Panc1 (cell line): Measurements from ENCODE around the gene ADAMTS13. TPM values are rescaled to one million over a fixed set of nuclear protein-coding genes. Genes with fewer than 3 reads are reported as not detected.

Source experiments
- ATAC-seq: fragments of 200-7000 bp; cut with Tn5 transposase; 2 replicates; pipeline ENCODE4 v1.9.1; 2020; ENCODE audit warnings: mild to moderate bottlenecking, moderate library complexity
- BruUV-seq: library from RNA; stranded (reverse); fragments of 400-500 nt; replicated peaks from 2 replicates; lab custom pipeline; 2021; lab: Mats Ljungman, UMichigan
- CTCF ChIA-PET: fragments of 300-600 bp; sonication (Branson Sonifier 250); formaldehyde crosslinking; loops from one replicate; lab custom pipeline; 2022; ENCODE audit warnings: antibody characterized with exemption; lab: Charles Lee
- POLR2A ChIA-PET: fragments of 300-600 bp; sonication (Branson Sonifier 250); formaldehyde crosslinking; loops from one replicate; lab custom pipeline; 2022; ENCODE audit warnings: antibody characterized with exemption; lab: Charles Lee
- DNase-seq: peaks from one replicate; pipeline ENCODE4 v3.0.0-alpha.2; 2010; ENCODE audit warnings: low read depth, low spot score
- H3K27ac ChIP-seq: 2 replicates; pipeline ENCODE4 v1.5.1; 2011; ENCODE audit warnings: mild to moderate bottlenecking, low read length, inconsistent platforms
- H3K27me3 ChIP-seq: fragments of 200-500 bp; sonication (Bioruptor generic); 2 replicates; pipeline ENCODE4 v1.6.0; 2014; ENCODE audit warnings: low read length, inconsistent platforms; ENCODE audit not compliant: control insufficient read depth, insufficient read depth
- H3K36me3 ChIP-seq: fragments of 200-500 bp; sonication (Bioruptor generic); 2 replicates; pipeline ENCODE4 v1.5.1; 2014; ENCODE audit warnings: inconsistent platforms, mild to moderate bottlenecking, low read length, moderate library complexity; ENCODE audit not compliant: control insufficient read depth, insufficient read depth
- H3K4me1 ChIP-seq: 2 replicates; pipeline ENCODE4 v1.5.1; 2011; ENCODE audit warnings: inconsistent platforms, mild to moderate bottlenecking, low read length, moderate library complexity; ENCODE audit not compliant: control insufficient read depth, insufficient read depth
- H3K4me3 ChIP-seq, 2 experiments: 2 replicates each; pipeline ENCODE4 v1.5.1; 2011 to 2012; ENCODE audit warnings: low read depth in 2 of 2, low read length in 2 of 2, mild to moderate bottlenecking in 2 of 2, inconsistent platforms in 1 of 2, moderate library complexity in 1 of 2
- H3K9me3 ChIP-seq: fragments of 200-500 bp; sonication (Bioruptor generic); 2 replicates; pipeline ENCODE4 v1.5.1; 2014; ENCODE audit warnings: low read depth, mild to moderate bottlenecking, inconsistent platforms, low read length, moderate library complexity; ENCODE audit not compliant: control insufficient read depth, insufficient read depth
- CTCF ChIP-seq: fragments of 450-650 bp; IDR thresholded peaks from 2 replicates; pipeline ENCODE4 v1.5.1; 2017; ENCODE audit warnings: mild to moderate bottlenecking
- POLR2AphosphoS5 ChIP-seq: IDR thresholded peaks from 2 replicates; pipeline ENCODE4 v1.6.1; 2012; ENCODE audit warnings: mild to moderate bottlenecking, low read depth, low read length, moderate library complexity
- REST ChIP-seq, 2 experiments: IDR thresholded peaks; 2 replicates each; pipeline ENCODE4 v1.6.1; 2011 to 2012; ENCODE audit warnings: low read depth in 2 of 2, control low read depth in 1 of 2, low read length in 1 of 2, mild to moderate bottlenecking in 1 of 2, moderate library complexity in 1 of 2; ENCODE audit not compliant: insufficient read depth in 1 of 2
- SIN3A ChIP-seq: IDR thresholded peaks from 2 replicates; pipeline ENCODE4 v1.6.1; 2012; ENCODE audit warnings: low read depth, mild to moderate bottlenecking, low read length, moderate library complexity, borderline replicate concordance; ENCODE audit not compliant: insufficient read depth
- TCF7L2 ChIP-seq: IDR thresholded peaks from 2 replicates; pipeline ENCODE4 v1.6.1; 2011; ENCODE audit warnings: mild to moderate bottlenecking, low read depth, low read length, inconsistent platforms
- in situ Hi-C: cut with HindIII; loops from 2 replicates; pipeline ENCODE4 v1.10.0; 2016; ENCODE audit warnings: low sequenced_read_pairs, low pct_unique_long_range_greater_than_20kb
- intact Hi-C: fragments of 100-400 bp; cut with micrococcal nuclease; formaldehyde crosslinking; loops from one replicate; pipeline ENCODE4 v1.10.0; 2022; ENCODE audit not compliant: unreplicated experiment
- total RNA-seq: library from RNA; stranded (reverse); gene quantifications from one replicate; pipeline ENCODE4 v1.2.1, GENCODE V29; 2021; ENCODE audit not compliant: unreplicated experiment

Gene ADAMTS13
- total RNA-seq, 1 experiment from 2014 or later, result 3.4 TPM

GRCh38 chr9:133397895-133398294 is 24.3 kb upstream of the ADAMTS13 start:
- in situ Hi-C loops (no loop called here), intact Hi-C loops (no loop called here)
- H3K27me3 ChIP-seq, result no peaks in the 10 kb centered on the region
- no TSS peak for BruUV-seq
- TF ChIP-seq REST (IDR thresholded peaks at IDR 0.05; ENCODE audit: insufficient read depth in 1 of 2, low read depth in 2 of 2, low read length in 1 of 2) (no peak), CTCF (no peak), SIN3A (no peak), TCF7L2 (no peak), POLR2AphosphoS5 (no peak)
- DNase-seq (no peak), ATAC-seq (no peak)
- H3K4me3 ChIP-seq, result no peak overlapping the region
- ChIA-PET POLR2A (no interaction called here), CTCF (no interaction called here)
- no peaks in the 10 kb centered on the region for H3K4me1 ChIP-seq
- H3K27ac ChIP-seq, result no peak overlapping the region
- H3K36me3 ChIP-seq, result no peaks in the 10 kb centered on the region
- no peaks in the 10 kb centered on the region for H3K9me3 ChIP-seq

- Histone ChIP-seq H3K36me3 (no peaks in the 10 kb centered on the region), H3K27ac (no peak overlapping the region), H3K4me1 (no peaks in the 10 kb centered on the region), H3K27me3 (no peaks in the 10 kb centered on the region), H3K9me3 (no peaks in the 10 kb centered on the region), H3K4me3 (no peak overlapping the region)
- no peak for TF ChIP-seq POLR2AphosphoS5
- no peak for TF ChIP-seq CTCF
- TF ChIP-seq TCF7L2, result no peak
- TF ChIP-seq SIN3A, result no peak
- TF ChIP-seq REST (IDR thresholded peaks at IDR 0.05; ENCODE audit: insufficient read depth in 1 of 2, low read depth in 2 of 2, low read length in 1 of 2), result no peak
- no TSS peak for BruUV-seq
- POLR2A ChIA-PET, result no interaction called here
- CTCF ChIA-PET, result no interaction called here
- intact Hi-C loops, result no loop called here
- DNase-seq (no peak), ATAC-seq (no peak)
- in situ Hi-C loops, result no loop called here
Observed at GRCh38 chr9:133400292-133400691, 21.9 kb upstream of the ADAMTS13 start.
